ENCODE data around the gene CFAP299. TPM values are rescaled to one million over a fixed set of nuclear protein-coding genes. Genes with fewer than 3 reads are reported as not detected.

CFAP299 gene
- total RNA-seq, 1 donor from 2014 or later, result not detected

DNA sequence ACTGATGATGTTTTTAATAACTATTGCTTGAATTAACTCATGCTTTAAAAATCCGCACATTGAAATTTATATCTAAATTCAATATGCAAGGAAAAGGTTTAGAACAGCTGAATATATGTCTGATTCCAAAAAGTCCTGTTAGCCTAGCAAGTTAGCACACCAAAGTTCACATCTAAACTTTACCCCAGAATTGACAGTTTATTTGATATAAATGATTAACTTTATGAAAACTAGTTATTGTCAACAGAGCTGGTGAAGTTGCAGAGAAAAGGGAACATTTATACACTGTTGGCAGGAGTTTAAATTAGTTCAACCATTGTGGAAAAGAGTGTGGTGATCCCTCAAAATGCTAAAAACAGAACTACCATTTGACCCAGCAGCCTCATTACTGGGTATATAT lies 574.4 kb downstream of the CFAP299 start:
- Histone ChIP-seq H2AFZ (ENCODE audit: low read depth, low read length) (no peak overlapping the region), H3K9me3 (ENCODE audit: insufficient read depth, low read depth, low read length) (peaks cover 4% of the 10 kb centered on the region), H3K4me3 (ENCODE audit: insufficient read depth, low read depth, low read length) (no peak overlapping the region), H3K9ac (ENCODE audit: low read length) (no peak overlapping the region), H3K4me1 (ENCODE audit: insufficient read depth, low read length) (no peaks in the 10 kb centered on the region), H4K20me1 (ENCODE audit: insufficient read depth, low read length) (no peaks in the 10 kb centered on the region), H3K4me2 (ENCODE audit: low read length) (no peak overlapping the region), H3K36me3 (ENCODE audit: insufficient read depth, low read length) (no peaks in the 10 kb centered on the region), H3K27ac (ENCODE audit: low read depth, low read length) (no peak overlapping the region), H3K79me2 (ENCODE audit: insufficient read depth, low read length) (no peaks in the 10 kb centered on the region), H3K27me3 (ENCODE audit: insufficient read depth, low read length) (no peaks in the 10 kb centered on the region)
- FAIRE-seq (no peak), DNase-seq (ENCODE audit: low read depth) (no peak)
- H3K9me3 Mint-ChIP-seq (ENCODE audit: unreplicated experiment), result peaks cover 13% of the 10 kb centered on the region
- H3K4me1 Mint-ChIP-seq (ENCODE audit: low read depth, unreplicated experiment), result no peaks in the 10 kb centered on the region
- no peak overlapping the region for H3K4me3 Mint-ChIP-seq (ENCODE audit: unreplicated experiment)
- no peaks in the 10 kb centered on the region for H3K36me3 Mint-ChIP-seq (ENCODE audit: low read depth, unreplicated experiment)
- H3K27ac Mint-ChIP-seq (ENCODE audit: unreplicated experiment), result no peak overlapping the region
- TF ChIP-seq EZH2 (IDR thresholded peaks at IDR 0.05; ENCODE audit: insufficient read depth, low read length), result no peak
- TF ChIP-seq, protein P1, sequence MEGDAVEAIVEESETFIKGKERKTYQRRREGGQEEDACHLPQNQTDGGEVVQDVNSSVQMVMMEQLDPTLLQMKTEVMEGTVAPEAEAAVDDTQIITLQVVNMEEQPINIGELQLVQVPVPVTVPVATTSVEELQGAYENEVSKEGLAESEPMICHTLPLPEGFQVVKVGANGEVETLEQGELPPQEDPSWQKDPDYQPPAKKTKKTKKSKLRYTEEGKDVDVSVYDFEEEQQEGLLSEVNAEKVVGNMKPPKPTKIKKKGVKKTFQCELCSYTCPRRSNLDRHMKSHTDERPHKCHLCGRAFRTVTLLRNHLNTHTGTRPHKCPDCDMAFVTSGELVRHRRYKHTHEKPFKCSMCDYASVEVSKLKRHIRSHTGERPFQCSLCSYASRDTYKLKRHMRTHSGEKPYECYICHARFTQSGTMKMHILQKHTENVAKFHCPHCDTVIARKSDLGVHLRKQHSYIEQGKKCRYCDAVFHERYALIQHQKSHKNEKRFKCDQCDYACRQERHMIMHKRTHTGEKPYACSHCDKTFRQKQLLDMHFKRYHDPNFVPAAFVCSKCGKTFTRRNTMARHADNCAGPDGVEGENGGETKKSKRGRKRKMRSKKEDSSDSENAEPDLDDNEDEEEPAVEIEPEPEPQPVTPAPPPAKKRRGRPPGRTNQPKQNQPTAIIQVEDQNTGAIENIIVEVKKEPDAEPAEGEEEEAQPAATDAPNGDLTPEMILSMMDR (IDR thresholded peaks at IDR 0.05; ENCODE audit: insufficient read depth, low read depth, low read length), result no peak
- H3K27me3 Mint-ChIP-seq (ENCODE audit: low read depth, unreplicated experiment), result no peaks in the 10 kb centered on the region

DNA sequence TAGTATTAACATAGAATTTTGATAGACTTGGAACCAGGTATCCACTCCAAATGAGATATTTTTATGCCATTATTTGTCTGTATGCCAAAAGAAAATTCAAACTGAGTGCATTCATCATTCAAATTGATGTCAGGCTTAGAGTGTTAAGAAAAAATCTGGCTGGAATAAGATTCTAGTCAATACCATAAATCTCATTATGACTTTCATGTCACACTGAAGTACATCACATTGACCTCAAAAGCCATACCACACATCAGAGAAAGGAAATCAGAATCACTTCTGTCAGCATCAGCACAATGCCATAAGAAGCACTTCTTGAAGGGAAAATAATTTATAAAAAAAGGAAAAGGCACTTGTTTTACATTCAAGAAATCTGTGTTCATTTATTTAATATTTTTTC lies 575.9 kb downstream of the CFAP299 start:
- FAIRE-seq, result no peak
- no peaks in the 10 kb centered on the region for H4K20me1 ChIP-seq (ENCODE audit: insufficient read depth, low read length)
- no peak overlapping the region for H3K4me3 ChIP-seq (ENCODE audit: insufficient read depth, low read depth, low read length)
- Mint-ChIP-seq H3K36me3 (ENCODE audit: low read depth, unreplicated experiment) (no peaks in the 10 kb centered on the region), H3K27ac (ENCODE audit: unreplicated experiment) (no peak overlapping the region), H3K9me3 (ENCODE audit: unreplicated experiment) (peaks cover 6% of the 10 kb centered on the region), H3K4me3 (ENCODE audit: unreplicated experiment) (no peak overlapping the region), H3K4me1 (ENCODE audit: low read depth, unreplicated experiment) (no peaks in the 10 kb centered on the region), H3K27me3 (ENCODE audit: low read depth, unreplicated experiment) (no peaks in the 10 kb centered on the region)
- no peaks in the 10 kb centered on the region for H3K79me2 ChIP-seq (ENCODE audit: insufficient read depth, low read length)
- H3K27me3 ChIP-seq (ENCODE audit: insufficient read depth, low read length), result no peaks in the 10 kb centered on the region
- H3K9ac ChIP-seq (ENCODE audit: low read length), result no peak overlapping the region
- peaks cover 2% of the 10 kb centered on the region for H3K9me3 ChIP-seq (ENCODE audit: insufficient read depth, low read depth, low read length)
- H3K4me2 ChIP-seq (ENCODE audit: low read length), result no peak overlapping the region
- no peak overlapping the region for H2AFZ ChIP-seq (ENCODE audit: low read depth, low read length)
- no peaks in the 10 kb centered on the region for H3K36me3 ChIP-seq (ENCODE audit: insufficient read depth, low read length)
- no peak for TF ChIP-seq EZH2 (IDR thresholded peaks at IDR 0.05; ENCODE audit: insufficient read depth, low read length)
- TF ChIP-seq, protein P1 (IDR thresholded peaks at IDR 0.05; ENCODE audit: insufficient read depth, low read depth, low read length), result no peak
- no peak for DNase-seq (ENCODE audit: low read depth)
- H3K27ac ChIP-seq (ENCODE audit: low read depth, low read length), result no peak overlapping the region
- no peaks in the 10 kb centered on the region for H3K4me1 ChIP-seq (ENCODE audit: insufficient read depth, low read length)

DNA sequence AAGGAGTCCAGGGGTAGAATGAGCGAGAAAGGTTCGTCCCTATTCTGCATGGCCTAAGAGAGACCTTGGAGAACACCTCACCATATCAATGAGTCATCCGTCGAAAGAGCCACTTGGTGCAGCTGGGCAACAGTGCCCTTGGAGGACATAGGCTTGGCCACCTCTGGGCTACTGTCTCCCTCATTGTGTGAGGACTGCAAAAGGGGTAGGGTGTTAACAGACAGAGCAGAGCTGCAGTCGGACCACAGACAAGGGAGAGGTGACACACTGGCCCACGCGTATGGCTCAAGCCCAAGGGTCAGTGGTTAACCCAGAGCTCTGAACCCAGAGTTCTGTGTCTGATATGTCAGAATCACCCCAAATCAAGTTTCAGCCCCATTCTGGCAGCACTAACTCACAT lies 576.8 kb downstream of the CFAP299 start:
- no peak overlapping the region for H2AFZ ChIP-seq (ENCODE audit: low read depth, low read length)
- no peaks in the 10 kb centered on the region for H3K9me3 ChIP-seq (ENCODE audit: insufficient read depth, low read depth, low read length)
- no peak overlapping the region for H3K4me3 ChIP-seq (ENCODE audit: insufficient read depth, low read depth, low read length)
- H3K79me2 ChIP-seq (ENCODE audit: insufficient read depth, low read length), result no peaks in the 10 kb centered on the region
- no peaks in the 10 kb centered on the region for H3K4me1 ChIP-seq (ENCODE audit: insufficient read depth, low read length)
- no peak overlapping the region for H3K4me3 Mint-ChIP-seq (ENCODE audit: unreplicated experiment)
- H3K4me1 Mint-ChIP-seq (ENCODE audit: low read depth, unreplicated experiment), result no peaks in the 10 kb centered on the region
- H3K9ac ChIP-seq (ENCODE audit: low read length), result no peak overlapping the region
- no peak for FAIRE-seq
- TF ChIP-seq EZH2 (IDR thresholded peaks at IDR 0.05; ENCODE audit: insufficient read depth, low read length), result no peak
- no peaks in the 10 kb centered on the region for H3K36me3 Mint-ChIP-seq (ENCODE audit: low read depth, unreplicated experiment)
- no peak overlapping the region for H3K27ac Mint-ChIP-seq (ENCODE audit: unreplicated experiment)
- no peak overlapping the region for H3K27ac ChIP-seq (ENCODE audit: low read depth, low read length)
- H3K9me3 Mint-ChIP-seq (ENCODE audit: unreplicated experiment), result no peaks in the 10 kb centered on the region
- no peaks in the 10 kb centered on the region for H3K27me3 ChIP-seq (ENCODE audit: insufficient read depth, low read length)
- no peaks in the 10 kb centered on the region for H3K27me3 Mint-ChIP-seq (ENCODE audit: low read depth, unreplicated experiment)
- no peak overlapping the region for H3K4me2 ChIP-seq (ENCODE audit: low read length)
- no peaks in the 10 kb centered on the region for H3K36me3 ChIP-seq (ENCODE audit: insufficient read depth, low read length)
- no peak for DNase-seq (ENCODE audit: low read depth)
- no peaks in the 10 kb centered on the region for H4K20me1 ChIP-seq (ENCODE audit: insufficient read depth, low read length)
